Transverse colon (tissue), 4 donors: ENCODE results near the gene SDHC. TPM values are rescaled to one million over a fixed set of nuclear protein-coding genes. Genes with fewer than 3 reads are reported as not detected.
"Not testable (repeated sequence)": the region's sequence is repeated elsewhere in the genome, so short reads cannot be mapped to it uniquely, and the experiment has no call there.

Source experiments
- DNase-seq: peaks from one replicate; pipeline ENCODE4 v3.0.0-alpha.2; 2019
- H3K27ac ChIP-seq, 4 donors: fragments of 200-600 bp; sonication (generic); 2 replicates each; pipeline ENCODE4 v1.5.1; 2016 to 2018; ENCODE audit warnings: inconsistent platforms in 4 of 4
- H3K27me3 ChIP-seq: fragments of 200-600 bp; sonication (generic); 2 replicates; pipeline ENCODE4 v1.5.1; 2017; ENCODE audit warnings: inconsistent platforms
- H3K36me3 ChIP-seq, 4 donors: fragments of 200-600 bp; sonication (generic); 2 replicates each; pipeline ENCODE4 v1.5.1; 2017 to 2019; ENCODE audit warnings: inconsistent platforms in 4 of 4
- H3K4me1 ChIP-seq, 4 donors: fragments of 200-600 bp; sonication (generic); 2 replicates each; pipeline ENCODE4 v1.5.1; 2017 to 2020; ENCODE audit warnings: inconsistent platforms in 4 of 4
- H3K4me3 ChIP-seq, 4 donors: fragments of 200-600 bp; sonication (generic); 1 replicate in 1 of 4; 2 replicates in 3 of 4; pipeline versions ENCODE4 v1.5.1 to v1.6.1; 2017 to 2019; ENCODE audit warnings: inconsistent platforms in 4 of 4
- H3K9me3 ChIP-seq, 2 donors: fragments of 200-600 bp; sonication (generic); 2 replicates each; pipeline ENCODE4 v1.5.1; 2017 to 2019; ENCODE audit warnings: inconsistent platforms in 2 of 2
- CTCF ChIP-seq, 5 experiments: fragments of 200-600 bp in 3 of 5; fragments of 450-650 bp in 2 of 5; sonication (generic) in 3 of 5; IDR thresholded peaks; 1 replicate in 2 of 5; 2 replicates in 3 of 5; pipeline ENCODE4 v1.5.1; 2016 to 2017; ENCODE audit warnings: antibody characterized with exemption in 5 of 5, inconsistent platforms in 3 of 5, mild to moderate bottlenecking in 2 of 5, moderate library complexity in 1 of 5
- EP300 ChIP-seq: sonication (generic); formaldehyde crosslinking; IDR thresholded peaks from one replicate; pipeline ENCODE4 v1.6.1; 2017; ENCODE audit warnings: antibody characterized with exemption, low read depth
- POLR2A ChIP-seq: fragments of 450-650 bp; IDR thresholded peaks from one replicate; pipeline ENCODE4 v1.6.1; 2016; ENCODE audit warnings: antibody characterized with exemption, mild to moderate bottlenecking, moderate library complexity
- POLR2AphosphoS5 ChIP-seq, 3 donors: sonication (generic); formaldehyde crosslinking; IDR thresholded peaks; one replicate each; pipeline ENCODE4 v1.6.1; 2016; ENCODE audit warnings: antibody characterized with exemption in 3 of 3
- WGBS, 2 donors: methylation state at CpG; one replicate each; pipeline ENCODE4 v1.1.5; 2018; ENCODE audit warnings: low coverage in 1 of 2; 5-methylcytosine and 5-hydroxymethylcytosine counted together
- in situ Hi-C, 4 donors: fragments of 200-750 bp; cut with MboI; loops; one replicate each; pipeline versions ENCODE4 v1.15.0 to v1.15.1; 2017; ENCODE audit warnings: low sequenced_read_pairs in 3 of 4, low pct_ligation_motif_present in 1 of 4, low pct_unique_long_range_greater_than_20kb in 1 of 4
- intact Hi-C: fragments of 100-400 bp; cut with DNase I; formaldehyde crosslinking; loops from one replicate; pipeline ENCODE4 v1.15.1; 2023; ENCODE audit warnings: low total_unique reads
- total RNA-seq, 4 donors: library from RNA; depleted of rRNA; stranded (reverse); fragments of >200 nt; gene quantifications; one replicate each; pipeline ENCODE4 v1.1.0, GENCODE V29; 2016

SDHC gene
- total RNA-seq, 4 donors from 2014 or later: 32.1 to 223 (median 52.5) TPM

- H3K27me3 ChIP-seq: no peaks in the 10 kb centered on the region
- TF ChIP-seq CTCF (IDR thresholded peaks at IDR 0.05) (no peak), POLR2A (no peak), POLR2AphosphoS5 (IDR thresholded peaks at IDR 0.05) (no peak), EP300 (no peak)
- no peak overlapping the region for H3K4me3 ChIP-seq
- no peak overlapping the region for H3K27ac ChIP-seq
- intact Hi-C loops (no loop called here), in situ Hi-C loops (no loop called here)
- no peaks in the 10 kb centered on the region for H3K9me3 ChIP-seq
- WGBS, 2 donors: 93% methylated on average over 4 of the region's 4 CpGs; no CpG with 5 or more reads in 1 of the 2 donors
- no peaks in the 10 kb centered on the region for H3K36me3 ChIP-seq
- peaks cover 0 to 17% (median 4%) of the 10 kb centered on the region in 4 donors for H3K4me1 ChIP-seq
- DNase-seq: no peak
These were observed 2.5 kb upstream of the SDHC start for GRCh38 chr1:161311595-161312181.

GRCh38 chr1:161313554-161314200 is 504 bp upstream of the SDHC start:
- Histone ChIP-seq H3K4me1 (peaks cover 0 to 17% (median 4%) of the 10 kb centered on the region in 4 donors), H3K27me3 (no peaks in the 10 kb centered on the region), H3K36me3 (no peaks in the 10 kb centered on the region), H3K9me3 (no peaks in the 10 kb centered on the region), H3K4me3 (peak overlapping the region; percentile 77 to 94 (median 84)), H3K27ac (peak overlapping the region; percentile 89 to 95 (median 92))
- no peak for DNase-seq
- TF ChIP-seq EP300: no peak
- TF ChIP-seq POLR2AphosphoS5 (IDR thresholded peaks at IDR 0.05): no peak
- no peak for TF ChIP-seq CTCF (IDR thresholded peaks at IDR 0.05)
- no peak for TF ChIP-seq POLR2A
- intact Hi-C loops (no loop called here), in situ Hi-C loops (no loop called here)
- 16 to 27% methylated on average over 16 to 28 of the region's 28 CpGs for WGBS, 2 donors

GRCh38 chr1:161315841-161316674 is 1.9 kb downstream of the SDHC start:
- WGBS, 2 donors: 76 to 79% methylated on average over 14 to 17 of the region's 17 CpGs
- H3K4me3 ChIP-seq, H3K36me3 ChIP-seq, H3K9me3 ChIP-seq, DNase-seq, H3K27ac ChIP-seq, in situ Hi-C loops, H3K27me3 ChIP-seq, intact Hi-C loops: not testable (repeated sequence)
- H3K4me1 ChIP-seq: peaks cover 0 to 17% (median 4%) of the 10 kb centered on the region in 4 donors

GRCh38 chr1:161324020-161324419 is 9.8 kb downstream of the SDHC start:
- no peak for TF ChIP-seq POLR2AphosphoS5 (IDR thresholded peaks at IDR 0.05)
- no peak for TF ChIP-seq EP300
- no peak for TF ChIP-seq POLR2A
- TF ChIP-seq CTCF (IDR thresholded peaks at IDR 0.05): no peak
- WGBS, 2 donors: 61 to 80% methylated on average over 2 to 4 of the region's 4 CpGs
- DNase-seq: no peak
- H3K4me1 ChIP-seq: no peaks in the 10 kb centered on the region
- in situ Hi-C loops: no loop called here
- no peak overlapping the region for H3K27ac ChIP-seq
- intact Hi-C loops: no loop called here
- H3K36me3 ChIP-seq: peaks cover 0 to 44% (median 11%) of the 10 kb centered on the region in 4 donors
- H3K4me3 ChIP-seq: no peak overlapping the region
- H3K9me3 ChIP-seq: no peaks in the 10 kb centered on the region
- H3K27me3 ChIP-seq: no peaks in the 10 kb centered on the region
